H1 (cell line): ENCODE results near the gene GALNTL6. TPM values are rescaled to one million over a fixed set of nuclear protein-coding genes. Genes with fewer than 3 reads are reported as not detected.

Experiments used
- BRCA1 ChIP-seq: IDR thresholded peaks from 2 replicates; pipeline ENCODE4 v1.6.1; 2012; ENCODE audit warnings: low read depth, low read length, improper control_type of control experiment
- CTBP2 ChIP-seq: IDR thresholded peaks from 2 replicates; pipeline ENCODE4 v1.7.0; 2011; ENCODE audit warnings: borderline replicate concordance, mild to moderate bottlenecking, moderate library complexity, mixed read lengths, low read length; ENCODE audit not compliant: insufficient read depth, insufficient read length
- JUN ChIP-seq: IDR thresholded peaks from 2 replicates; pipeline ENCODE4 v1.6.1; 2011; ENCODE audit warnings: low read depth, mild to moderate bottlenecking, improper control_type of control experiment, low read length
- MAFK ChIP-seq: IDR thresholded peaks from 2 replicates; pipeline ENCODE4 v1.6.1; 2012; ENCODE audit warnings: low read depth, mild to moderate bottlenecking, improper control_type of control experiment, low read length
- POU5F1 ChIP-seq: IDR thresholded peaks from 2 replicates; pipeline ENCODE4 v1.6.1; 2011; ENCODE audit warnings: low read depth, mild to moderate bottlenecking, low read length, moderate library complexity
- SIRT6 ChIP-seq: IDR thresholded peaks from one replicate; pipeline ENCODE4 v1.7.1; 2012; ENCODE audit warnings: low read length, inconsistent platforms
- TAF1 ChIP-seq: IDR thresholded peaks from 2 replicates; pipeline ENCODE4 v1.6.1; 2011; ENCODE audit warnings: mild to moderate bottlenecking, low read depth, low read length
- polyA plus RNA-seq, 7 experiments: library from polyadenylated mRNA; depleted of rRNA in 3 of 7; stranded (reverse) in 5 of 7; unstranded in 2 of 7; fragments of >200 nt in 5 of 7; fragments of 200-250 nt in 2 of 7; gene quantifications; 1 replicate in 5 of 7; 2 replicates in 1 of 7; 4 replicates in 1 of 7; pipeline versions ENCODE4 v1.2.1 to v1.2.3, GENCODE V29; 2011 to 2013; ENCODE audit warnings: missing spikeins in 2 of 7, mixed read lengths in 2 of 7
- total RNA-seq: library from RNA; stranded (reverse); fragmentation: NEBNext Ultra II Directional; extraction: Animal tissue kit (Norgen Biotek cat#: 25700); gene quantifications from 2 replicates; pipeline ENCODE4 v1.2.1, GENCODE V29; 2021
- TF ChIP-seq, protein P1 (sequence below): fragments of 300-600 bp; sonication (generic); IDR thresholded peaks from 2 replicates; pipeline ENCODE4 v1.7.1; 2012; ENCODE audit warnings: low read length, moderate library complexity, mild to moderate bottlenecking, inconsistent platforms; ENCODE audit not compliant: insufficient replicate concordance
- TF ChIP-seq, protein P2 (sequence below), 3 experiments: IDR thresholded peaks; 1 replicate in 2 of 3; 2 replicates in 1 of 3; pipeline versions ENCODE4 v1.5.1 to v1.6.1; 2011; ENCODE audit warnings: low read length in 3 of 3, mild to moderate bottlenecking in 3 of 3, inconsistent platforms in 2 of 3, low read depth in 1 of 3, moderate library complexity in 1 of 3; ENCODE audit not compliant: insufficient read depth in 1 of 3; ENCODE audit errors: control extremely low read depth in 1 of 3

The GALNTL6 gene
- total and polyA plus RNA-seq, 2 of the 8 experiments (the other 6 are each of a cell fraction or from before 2014, with no cell fraction given), result 0.03 to 0.32 TPM

DNA sequence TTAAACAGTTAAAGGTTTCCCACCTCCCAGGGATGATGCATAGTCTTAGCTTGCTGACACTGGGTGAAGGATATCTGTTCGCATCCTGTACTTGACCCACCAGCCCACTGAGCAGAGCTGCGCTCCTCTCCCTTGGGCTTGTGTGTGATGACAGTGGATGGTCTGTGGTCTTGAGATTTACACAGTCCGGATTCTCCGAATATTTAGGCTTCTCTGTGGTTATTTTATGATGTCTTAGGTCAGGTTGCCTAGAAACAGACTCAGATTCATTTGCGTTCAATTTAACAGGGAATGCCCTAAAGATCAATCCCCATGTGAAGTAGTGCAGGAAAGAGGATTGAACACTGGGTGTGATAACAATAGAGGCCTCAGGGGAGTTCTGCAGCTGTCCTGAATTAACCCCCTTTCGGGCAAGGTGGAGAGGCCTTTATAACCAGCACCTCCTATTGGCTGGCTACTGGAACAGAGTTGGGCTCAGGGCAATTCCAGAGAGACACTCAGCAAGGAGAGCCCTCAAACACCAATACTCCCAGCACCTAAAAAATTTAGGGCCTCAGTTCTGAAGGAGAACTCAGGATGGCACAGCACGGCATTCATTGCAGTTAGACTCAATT lies 702.2 kb downstream of the GALNTL6 start (continued):
- TF ChIP-seq, protein P1, sequence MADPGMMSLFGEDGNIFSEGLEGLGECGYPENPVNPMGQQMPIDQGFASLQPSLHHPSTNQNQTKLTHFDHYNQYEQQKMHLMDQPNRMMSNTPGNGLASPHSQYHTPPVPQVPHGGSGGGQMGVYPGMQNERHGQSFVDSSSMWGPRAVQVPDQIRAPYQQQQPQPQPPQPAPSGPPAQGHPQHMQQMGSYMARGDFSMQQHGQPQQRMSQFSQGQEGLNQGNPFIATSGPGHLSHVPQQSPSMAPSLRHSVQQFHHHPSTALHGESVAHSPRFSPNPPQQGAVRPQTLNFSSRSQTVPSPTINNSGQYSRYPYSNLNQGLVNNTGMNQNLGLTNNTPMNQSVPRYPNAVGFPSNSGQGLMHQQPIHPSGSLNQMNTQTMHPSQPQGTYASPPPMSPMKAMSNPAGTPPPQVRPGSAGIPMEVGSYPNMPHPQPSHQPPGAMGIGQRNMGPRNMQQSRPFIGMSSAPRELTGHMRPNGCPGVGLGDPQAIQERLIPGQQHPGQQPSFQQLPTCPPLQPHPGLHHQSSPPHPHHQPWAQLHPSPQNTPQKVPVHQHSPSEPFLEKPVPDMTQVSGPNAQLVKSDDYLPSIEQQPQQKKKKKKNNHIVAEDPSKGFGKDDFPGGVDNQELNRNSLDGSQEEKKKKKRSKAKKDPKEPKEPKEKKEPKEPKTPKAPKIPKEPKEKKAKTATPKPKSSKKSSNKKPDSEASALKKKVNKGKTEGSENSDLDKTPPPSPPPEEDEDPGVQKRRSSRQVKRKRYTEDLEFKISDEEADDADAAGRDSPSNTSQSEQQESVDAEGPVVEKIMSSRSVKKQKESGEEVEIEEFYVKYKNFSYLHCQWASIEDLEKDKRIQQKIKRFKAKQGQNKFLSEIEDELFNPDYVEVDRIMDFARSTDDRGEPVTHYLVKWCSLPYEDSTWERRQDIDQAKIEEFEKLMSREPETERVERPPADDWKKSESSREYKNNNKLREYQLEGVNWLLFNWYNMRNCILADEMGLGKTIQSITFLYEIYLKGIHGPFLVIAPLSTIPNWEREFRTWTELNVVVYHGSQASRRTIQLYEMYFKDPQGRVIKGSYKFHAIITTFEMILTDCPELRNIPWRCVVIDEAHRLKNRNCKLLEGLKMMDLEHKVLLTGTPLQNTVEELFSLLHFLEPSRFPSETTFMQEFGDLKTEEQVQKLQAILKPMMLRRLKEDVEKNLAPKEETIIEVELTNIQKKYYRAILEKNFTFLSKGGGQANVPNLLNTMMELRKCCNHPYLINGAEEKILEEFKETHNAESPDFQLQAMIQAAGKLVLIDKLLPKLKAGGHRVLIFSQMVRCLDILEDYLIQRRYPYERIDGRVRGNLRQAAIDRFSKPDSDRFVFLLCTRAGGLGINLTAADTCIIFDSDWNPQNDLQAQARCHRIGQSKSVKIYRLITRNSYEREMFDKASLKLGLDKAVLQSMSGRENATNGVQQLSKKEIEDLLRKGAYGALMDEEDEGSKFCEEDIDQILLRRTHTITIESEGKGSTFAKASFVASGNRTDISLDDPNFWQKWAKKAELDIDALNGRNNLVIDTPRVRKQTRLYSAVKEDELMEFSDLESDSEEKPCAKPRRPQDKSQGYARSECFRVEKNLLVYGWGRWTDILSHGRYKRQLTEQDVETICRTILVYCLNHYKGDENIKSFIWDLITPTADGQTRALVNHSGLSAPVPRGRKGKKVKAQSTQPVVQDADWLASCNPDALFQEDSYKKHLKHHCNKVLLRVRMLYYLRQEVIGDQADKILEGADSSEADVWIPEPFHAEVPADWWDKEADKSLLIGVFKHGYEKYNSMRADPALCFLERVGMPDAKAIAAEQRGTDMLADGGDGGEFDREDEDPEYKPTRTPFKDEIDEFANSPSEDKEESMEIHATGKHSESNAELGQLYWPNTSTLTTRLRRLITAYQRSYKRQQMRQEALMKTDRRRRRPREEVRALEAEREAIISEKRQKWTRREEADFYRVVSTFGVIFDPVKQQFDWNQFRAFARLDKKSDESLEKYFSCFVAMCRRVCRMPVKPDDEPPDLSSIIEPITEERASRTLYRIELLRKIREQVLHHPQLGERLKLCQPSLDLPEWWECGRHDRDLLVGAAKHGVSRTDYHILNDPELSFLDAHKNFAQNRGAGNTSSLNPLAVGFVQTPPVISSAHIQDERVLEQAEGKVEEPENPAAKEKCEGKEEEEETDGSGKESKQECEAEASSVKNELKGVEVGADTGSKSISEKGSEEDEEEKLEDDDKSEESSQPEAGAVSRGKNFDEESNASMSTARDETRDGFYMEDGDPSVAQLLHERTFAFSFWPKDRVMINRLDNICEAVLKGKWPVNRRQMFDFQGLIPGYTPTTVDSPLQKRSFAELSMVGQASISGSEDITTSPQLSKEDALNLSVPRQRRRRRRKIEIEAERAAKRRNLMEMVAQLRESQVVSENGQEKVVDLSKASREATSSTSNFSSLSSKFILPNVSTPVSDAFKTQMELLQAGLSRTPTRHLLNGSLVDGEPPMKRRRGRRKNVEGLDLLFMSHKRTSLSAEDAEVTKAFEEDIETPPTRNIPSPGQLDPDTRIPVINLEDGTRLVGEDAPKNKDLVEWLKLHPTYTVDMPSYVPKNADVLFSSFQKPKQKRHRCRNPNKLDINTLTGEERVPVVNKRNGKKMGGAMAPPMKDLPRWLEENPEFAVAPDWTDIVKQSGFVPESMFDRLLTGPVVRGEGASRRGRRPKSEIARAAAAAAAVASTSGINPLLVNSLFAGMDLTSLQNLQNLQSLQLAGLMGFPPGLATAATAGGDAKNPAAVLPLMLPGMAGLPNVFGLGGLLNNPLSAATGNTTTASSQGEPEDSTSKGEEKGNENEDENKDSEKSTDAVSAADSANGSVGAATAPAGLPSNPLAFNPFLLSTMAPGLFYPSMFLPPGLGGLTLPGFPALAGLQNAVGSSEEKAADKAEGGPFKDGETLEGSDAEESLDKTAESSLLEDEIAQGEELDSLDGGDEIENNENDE, result no peak
- TF ChIP-seq POU5F1 (no peak), MAFK (no peak), CTBP2 (no peak), TAF1 (no peak), BRCA1 (no peak), JUN (no peak), SIRT6 (no peak)
- TF ChIP-seq, protein P2, sequence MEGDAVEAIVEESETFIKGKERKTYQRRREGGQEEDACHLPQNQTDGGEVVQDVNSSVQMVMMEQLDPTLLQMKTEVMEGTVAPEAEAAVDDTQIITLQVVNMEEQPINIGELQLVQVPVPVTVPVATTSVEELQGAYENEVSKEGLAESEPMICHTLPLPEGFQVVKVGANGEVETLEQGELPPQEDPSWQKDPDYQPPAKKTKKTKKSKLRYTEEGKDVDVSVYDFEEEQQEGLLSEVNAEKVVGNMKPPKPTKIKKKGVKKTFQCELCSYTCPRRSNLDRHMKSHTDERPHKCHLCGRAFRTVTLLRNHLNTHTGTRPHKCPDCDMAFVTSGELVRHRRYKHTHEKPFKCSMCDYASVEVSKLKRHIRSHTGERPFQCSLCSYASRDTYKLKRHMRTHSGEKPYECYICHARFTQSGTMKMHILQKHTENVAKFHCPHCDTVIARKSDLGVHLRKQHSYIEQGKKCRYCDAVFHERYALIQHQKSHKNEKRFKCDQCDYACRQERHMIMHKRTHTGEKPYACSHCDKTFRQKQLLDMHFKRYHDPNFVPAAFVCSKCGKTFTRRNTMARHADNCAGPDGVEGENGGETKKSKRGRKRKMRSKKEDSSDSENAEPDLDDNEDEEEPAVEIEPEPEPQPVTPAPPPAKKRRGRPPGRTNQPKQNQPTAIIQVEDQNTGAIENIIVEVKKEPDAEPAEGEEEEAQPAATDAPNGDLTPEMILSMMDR (IDR thresholded peaks at IDR 0.05; ENCODE audit: control extremely low read depth in 1 of 3, insufficient read depth in 1 of 3, low read depth in 1 of 3, low read length in 3 of 3), result peak; percentile 15 to 52 (median 51)
